GM23338 (cell line): ENCODE results near the gene MARF1. TPM values are rescaled to one million over a fixed set of nuclear protein-coding genes. Genes with fewer than 3 reads are reported as not detected.
A peak's percentile ranks its signal among the peaks of the same experiment; 100 is the strongest.

Source experiments
- ATAC-seq: fragments of 200-7000 bp; cut with Tn5 transposase; 3 replicates; pipeline ENCODE4 v1.9.1; 2020
- DNase-seq: peaks from one replicate; pipeline ENCODE4 v3.0.0-alpha.2; 2015; ENCODE audit warnings: low spot score
- H2AFZ ChIP-seq: fragments of 200-600 bp; sonication (generic); 2 replicates; pipeline ENCODE4 v1.8.0; 2016; ENCODE audit warnings: antibody characterized with exemption, mild to moderate bottlenecking, moderate library complexity
- H3F3A ChIP-seq: fragments of 200-600 bp; sonication (generic); replicated peaks from 2 replicates; pipeline ENCODE4 v1.8.0; 2017; ENCODE audit warnings: antibody characterized with exemption, mixed run types, low read depth
- H3K27ac ChIP-seq: fragments of 200-600 bp; sonication (generic); 2 replicates; pipeline ENCODE4 v1.6.1; 2016; ENCODE audit warnings: low read depth
- H3K27me3 ChIP-seq: fragments of 200-600 bp; sonication (generic); 2 replicates; pipeline ENCODE4 v1.8.0; 2016; ENCODE audit warnings: mild to moderate bottlenecking, mixed run types, moderate library complexity; ENCODE audit not compliant: insufficient read depth
- H3K36me3 ChIP-seq: fragments of 200-600 bp; sonication (generic); 2 replicates; pipeline ENCODE4 v1.8.0; 2016; ENCODE audit warnings: mild to moderate bottlenecking; ENCODE audit not compliant: insufficient read depth
- H3K4me1 ChIP-seq: fragments of 200-600 bp; sonication (generic); 2 replicates; pipeline ENCODE4 v1.8.0; 2016; ENCODE audit warnings: mild to moderate bottlenecking, moderate library complexity; ENCODE audit not compliant: insufficient read depth
- H3K4me2 ChIP-seq: fragments of 200-600 bp; sonication (generic); 2 replicates; pipeline ENCODE4 v1.7.1; 2017; ENCODE audit warnings: mixed run types
- H3K4me3 ChIP-seq: fragments of 200-600 bp; sonication (generic); 2 replicates; pipeline ENCODE4 v1.6.1; 2016; ENCODE audit warnings: mixed run types
- H3K79me2 ChIP-seq: fragments of 200-600 bp; sonication (generic); replicated peaks from 2 replicates; pipeline ENCODE4 v1.8.0; 2017; ENCODE audit warnings: mild to moderate bottlenecking; ENCODE audit not compliant: insufficient read depth
- H3K9me2 ChIP-seq: fragments of 200-600 bp; sonication (generic); 2 replicates; pipeline ENCODE4 v1.8.0; 2017; ENCODE audit not compliant: insufficient read depth
- H4K20me1 ChIP-seq: fragments of 200-600 bp; sonication (generic); replicated peaks from 2 replicates; pipeline ENCODE4 v1.8.0; 2017; ENCODE audit warnings: mild to moderate bottlenecking; ENCODE audit not compliant: insufficient read depth
- H3K27ac Mint-ChIP-seq: 2 replicates; pipeline ENCODE4 v1.8.0; 2020; ENCODE audit warnings: inconsistent platforms, mild to moderate bottlenecking, moderate library complexity, mixed read lengths
- H3K27me3 Mint-ChIP-seq: 3 replicates; pipeline ENCODE4 v1.8.0; 2022; ENCODE audit warnings: low read depth, mild to moderate bottlenecking, moderate library complexity, mixed read lengths, inconsistent platforms; ENCODE audit not compliant: insufficient read depth, poor library complexity
- H3K36me3 Mint-ChIP-seq: 3 replicates; pipeline ENCODE4 v1.8.0; 2021; ENCODE audit warnings: low read depth, mild to moderate bottlenecking, inconsistent platforms, moderate library complexity, mixed read lengths
- H3K4me1 Mint-ChIP-seq: 3 replicates; pipeline ENCODE4 v1.8.0; 2020; ENCODE audit warnings: mild to moderate bottlenecking, inconsistent platforms, mixed read lengths
- H3K4me3 Mint-ChIP-seq: 3 replicates; pipeline ENCODE4 v1.8.0; 2021; ENCODE audit warnings: moderate library complexity, mild to moderate bottlenecking, inconsistent platforms, mixed read lengths
- H3K9me3 Mint-ChIP-seq: 3 replicates; pipeline ENCODE4 v1.8.0; 2020; ENCODE audit warnings: moderate library complexity, mild to moderate bottlenecking, inconsistent platforms, mixed read lengths
- CREB1 ChIP-seq: fragments of 250-450 bp; sonication (Bioruptor Pico); IDR thresholded peaks from 2 replicates; pipeline ENCODE4 v1.5.0; 2020; ENCODE audit warnings: low read depth, mild to moderate bottlenecking, moderate library complexity
- CTCF ChIP-seq, 2 experiments: fragments of 200-600 bp in 1 of 2; sonication (generic) in 1 of 2; conservative IDR thresholded peaks; 2 replicates each; pipeline versions ENCODE4 v1.5.1 to v1.6.1; 2016 to 2017; ENCODE audit warnings: antibody characterized with exemption in 2 of 2, low read depth in 2 of 2, mild to moderate bottlenecking in 2 of 2, moderate library complexity in 1 of 2
- EZH2phosphoT487 ChIP-seq: fragments of 200-600 bp; sonication (generic); IDR thresholded peaks from one replicate; pipeline ENCODE4 v1.8.1; 2018; ENCODE audit warnings: antibody characterized with exemption; ENCODE audit not compliant: unreplicated experiment
- NANOG ChIP-seq: IDR thresholded peaks from 2 replicates; pipeline ENCODE4 v1.6.1; 2016; ENCODE audit warnings: antibody characterized with exemption, borderline replicate concordance
- POLR2AphosphoS5 ChIP-seq: IDR thresholded peaks from 2 replicates; pipeline ENCODE4 v1.6.1; 2016; ENCODE audit warnings: antibody characterized with exemption, low read depth
- REST ChIP-seq: IDR thresholded peaks from one replicate; pipeline ENCODE4 v1.6.1; 2018; ENCODE audit warnings: antibody characterized with exemption; ENCODE audit not compliant: unreplicated experiment
- ZNF114 ChIP-seq: fragments of 250-450 bp; sonication (Bioruptor Pico); IDR thresholded peaks from 2 replicates; pipeline ENCODE4 v1.5.0; 2020; ENCODE audit warnings: mild to moderate bottlenecking, moderate library complexity
- ZNF331 ChIP-seq: fragments of 250-450 bp; sonication (Bioruptor Pico); IDR thresholded peaks from 2 replicates; pipeline ENCODE4 v1.5.0; 2020; ENCODE audit warnings: low read depth, mild to moderate bottlenecking, moderate library complexity
- ZNF462 ChIP-seq: fragments of 250-450 bp; sonication (Bioruptor Pico); IDR thresholded peaks from 2 replicates; pipeline ENCODE4 v1.5.0; 2020; ENCODE audit warnings: mild to moderate bottlenecking, moderate library complexity
- polyA plus RNA-seq: library from polyadenylated mRNA; unstranded; fragments of >200 nt; fragmentation: Nextera tagmentation; extraction: Ambion mirVana; gene quantifications from 2 replicates; pipeline ENCODE4 v1.2.1, GENCODE V29; 2016
- total RNA-seq: library from RNA; depleted of rRNA; stranded (reverse); fragments of >200 nt; shearing (Covaris generic); gene quantifications from 2 replicates; pipeline ENCODE4 v1.2.3, GENCODE V29; 2014

MARF1 gene
- total and polyA plus RNA-seq, 2 experiments from 2014 or later, result 8.3 to 16.0 TPM

GRCh38 chr16:15572329-15573001, 70.5 kb downstream of the MARF1 start:
- Mint-ChIP-seq H3K4me3 (no peak overlapping the region), H3K4me1 (peaks cover 22% of the 10 kb centered on the region), H3K27me3 (peaks cover 6% of the 10 kb centered on the region), H3K36me3 (peaks cover 5% of the 10 kb centered on the region; the same call in 1 of the 3 replicates), H3K27ac (peak overlapping the region; percentile 70; the same call in 1 of the 2 replicates), H3K9me3 (no peaks in the 10 kb centered on the region)
- no peak overlapping the region for H3K4me3 ChIP-seq
- 0 out of 2 replicates have a peak overlapping the region, but pooled peaks have one; percentile 27 for H3K4me2 ChIP-seq
- ATAC-seq (no peak), DNase-seq (no peak)
- H3K27ac ChIP-seq, result peak overlapping the region; percentile 30; the same call in 1 of the 2 replicates
- H3F3A ChIP-seq, result no peaks in the 10 kb centered on the region
- peaks cover 3% of the 10 kb centered on the region; the same call in 1 of the 2 replicates for H3K36me3 ChIP-seq
- peaks cover 11% of the 10 kb centered on the region for H3K4me1 ChIP-seq
- H3K27me3 ChIP-seq, result no peaks in the 10 kb centered on the region
- H2AFZ ChIP-seq, result no peak overlapping the region
- no peaks in the 10 kb centered on the region for H4K20me1 ChIP-seq
- no peak for TF ChIP-seq NANOG
- 0 out of 2 replicates have a peak, but pooled peaks cover 3% of the 10 kb centered on the region for H3K9me2 ChIP-seq
- no peaks in the 10 kb centered on the region for H3K79me2 ChIP-seq

- Histone ChIP-seq H3K79me2 (no peaks in the 10 kb centered on the region), H3F3A (no peaks in the 10 kb centered on the region), H3K9me2 (0 out of 2 replicates have a peak, but pooled peaks cover 2% of the 10 kb centered on the region), H4K20me1 (no peaks in the 10 kb centered on the region), H3K4me3 (no peak overlapping the region), H3K4me2 (peak overlapping the region; percentile 27; the same call in 1 of the 2 replicates), H2AFZ (no peak overlapping the region), H3K27ac (peak overlapping the region; percentile 30; the same call in 1 of the 2 replicates), H3K4me1 (peaks cover 11% of the 10 kb centered on the region), H3K27me3 (no peaks in the 10 kb centered on the region), H3K36me3 (peaks cover 3% of the 10 kb centered on the region; the same call in 1 of the 2 replicates)
- no peaks in the 10 kb centered on the region for H3K9me3 Mint-ChIP-seq
- H3K4me1 Mint-ChIP-seq, result peaks cover 22% of the 10 kb centered on the region
- DNase-seq, result peak; percentile 23
- H3K27me3 Mint-ChIP-seq, result peaks cover 6% of the 10 kb centered on the region
- no peak overlapping the region for H3K4me3 Mint-ChIP-seq
- ATAC-seq, result 0 out of 3 replicates have a peak, but pooled peaks have one; percentile 24
- H3K36me3 Mint-ChIP-seq, result peaks cover 5% of the 10 kb centered on the region; the same call in 1 of the 3 replicates
- peak overlapping the region; percentile 31 for H3K27ac Mint-ChIP-seq
- TF ChIP-seq CTCF (conservative IDR thresholded peaks at IDR 0.05; ENCODE audit: low read depth in 2 of 2), result no peak
- no peak for TF ChIP-seq EZH2phosphoT487
- TF ChIP-seq NANOG, result no peak
- TF ChIP-seq CREB1 (CRISPR knock-in tag), result no peak
- no peak for TF ChIP-seq POLR2AphosphoS5
- no peak for TF ChIP-seq ZNF114
- TF ChIP-seq ZNF331 (CRISPR knock-in tag), result no peak
- no peak for TF ChIP-seq REST
- no peak for TF ChIP-seq ZNF462 (CRISPR knock-in tag)
Observed at GRCh38 chr16:15571557-15571956, 71.4 kb downstream of the MARF1 start.
